Gastrocnemius medialis (tissue), 4 donors: ENCODE results near the gene NTN1.

Experiments
- POLR2A ChIP-seq, 2 donors: fragments of 450-650 bp; IDR thresholded peaks; one replicate each; pipeline ENCODE4 v1.6.1; 2017; ENCODE audit warnings: antibody characterized with exemption in 2 of 2, mild to moderate bottlenecking in 2 of 2, moderate library complexity in 2 of 2
- TF ChIP-seq, protein P1 (sequence below), 5 experiments: fragments of 450-650 bp in 3 of 5; fragments of 200-600 bp in 2 of 5; sonication (generic) in 2 of 5; IDR thresholded peaks in 4 of 5; conservative IDR thresholded peaks in 1 of 5; 1 replicate in 4 of 5; 2 replicates in 1 of 5; pipeline ENCODE4 v1.5.1; 2016 to 2019; ENCODE audit warnings: antibody characterized with exemption in 5 of 5, mild to moderate bottlenecking in 3 of 5, moderate library complexity in 3 of 5

- TF ChIP-seq, protein P1, sequence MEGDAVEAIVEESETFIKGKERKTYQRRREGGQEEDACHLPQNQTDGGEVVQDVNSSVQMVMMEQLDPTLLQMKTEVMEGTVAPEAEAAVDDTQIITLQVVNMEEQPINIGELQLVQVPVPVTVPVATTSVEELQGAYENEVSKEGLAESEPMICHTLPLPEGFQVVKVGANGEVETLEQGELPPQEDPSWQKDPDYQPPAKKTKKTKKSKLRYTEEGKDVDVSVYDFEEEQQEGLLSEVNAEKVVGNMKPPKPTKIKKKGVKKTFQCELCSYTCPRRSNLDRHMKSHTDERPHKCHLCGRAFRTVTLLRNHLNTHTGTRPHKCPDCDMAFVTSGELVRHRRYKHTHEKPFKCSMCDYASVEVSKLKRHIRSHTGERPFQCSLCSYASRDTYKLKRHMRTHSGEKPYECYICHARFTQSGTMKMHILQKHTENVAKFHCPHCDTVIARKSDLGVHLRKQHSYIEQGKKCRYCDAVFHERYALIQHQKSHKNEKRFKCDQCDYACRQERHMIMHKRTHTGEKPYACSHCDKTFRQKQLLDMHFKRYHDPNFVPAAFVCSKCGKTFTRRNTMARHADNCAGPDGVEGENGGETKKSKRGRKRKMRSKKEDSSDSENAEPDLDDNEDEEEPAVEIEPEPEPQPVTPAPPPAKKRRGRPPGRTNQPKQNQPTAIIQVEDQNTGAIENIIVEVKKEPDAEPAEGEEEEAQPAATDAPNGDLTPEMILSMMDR (IDR thresholded peaks at IDR 0.05 in 4 of 5, conservative IDR thresholded peaks at IDR 0.05 in 1 of 5), result no peak
- no peak for TF ChIP-seq POLR2A (IDR thresholded peaks at IDR 0.05)
Measured at GRCh38 chr17:9050801-9051401, 29.6 kb downstream of the NTN1 start.
